Stimulated activated CD4-positive, alpha-beta T cell treated with anti-CD3 and anti-CD28 coated beads, Interleukin-1b, Interleukin-23, amount 100 ng/mL, for 24 hours (primary cell): ENCODE results near the gene PCDHA9.

Source experiments
- DNase-seq, 4 experiments: peaks; one replicate each; pipeline ENCODE4 v3.0.0-alpha.2; 2020; ENCODE audit warnings: low read depth in 4 of 4, low spot score in 1 of 4

Gene PCDHA9

DNA sequence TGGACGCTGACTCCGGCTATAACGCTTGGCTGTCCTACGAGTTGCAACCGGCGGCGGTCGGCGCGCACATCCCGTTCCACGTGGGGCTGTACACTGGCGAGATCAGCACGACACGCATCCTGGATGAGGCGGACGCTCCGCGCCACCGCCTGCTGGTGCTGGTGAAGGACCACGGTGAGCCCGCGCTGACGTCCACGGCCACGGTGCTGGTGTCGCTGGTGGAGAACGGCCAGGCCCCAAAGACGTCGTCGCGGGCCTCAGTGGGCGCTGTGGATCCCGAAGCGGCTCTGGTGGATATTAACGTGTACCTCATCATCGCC, 29.0 kb downstream of the PCDHA9 start:
- no peak for DNase-seq

DNA sequence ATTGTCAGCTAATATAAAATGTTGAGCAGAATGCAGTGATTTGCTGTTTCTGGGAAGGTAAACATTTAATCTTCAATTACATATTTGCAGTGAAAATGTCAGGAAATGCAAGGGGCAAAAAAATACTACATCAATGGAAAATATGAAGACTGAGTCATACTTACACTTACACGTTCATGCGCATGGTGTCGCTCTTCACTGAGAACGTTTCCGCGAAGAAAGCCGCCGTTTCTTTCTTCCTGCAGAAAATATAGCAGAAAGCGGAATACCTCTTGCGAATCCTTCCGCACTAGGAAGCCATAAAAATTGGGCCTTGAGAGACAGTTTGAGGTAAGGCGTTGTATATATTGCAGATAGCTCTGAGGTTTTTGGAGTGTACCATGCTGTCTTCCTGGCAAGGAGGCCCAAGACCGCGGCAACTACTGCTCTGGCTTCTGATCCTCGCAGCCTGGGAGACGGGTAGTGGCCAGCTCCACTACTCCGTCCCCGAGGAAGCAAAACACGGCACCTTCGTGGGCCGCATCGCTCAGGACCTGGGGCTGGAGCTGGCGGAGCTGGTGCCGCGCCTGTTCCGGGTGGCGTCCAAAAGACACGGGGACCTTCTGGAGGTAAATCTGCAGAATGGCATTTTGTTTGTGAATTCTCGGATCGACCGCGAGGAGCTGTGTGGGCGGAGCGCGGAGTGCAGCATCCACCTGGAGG, 33.9 kb downstream of the PCDHA9 start, which contains the start of gene PCDHA13:
TSS of gene PCDHA13 (plus strand) at position 236 of the 702 bp plus-strand sequence. CDS start at position 381, 145 bp downstream.
- DNase-seq, result no peak

DNA sequence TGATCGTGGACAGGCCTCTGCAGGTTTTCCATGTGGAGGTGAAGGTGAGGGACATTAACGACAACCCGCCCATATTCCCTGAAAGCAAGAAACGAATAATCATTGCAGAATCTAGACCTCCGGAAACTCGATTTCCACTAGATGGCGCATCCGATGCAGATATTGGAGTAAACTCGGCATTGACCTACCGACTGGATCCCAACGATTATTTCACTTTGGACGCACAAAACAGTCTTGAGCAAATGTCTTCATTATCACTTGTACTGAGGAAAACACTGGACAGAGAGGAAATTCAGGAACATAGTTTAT, 34.4 kb downstream of the PCDHA9 start:
- no peak for DNase-seq

DNA sequence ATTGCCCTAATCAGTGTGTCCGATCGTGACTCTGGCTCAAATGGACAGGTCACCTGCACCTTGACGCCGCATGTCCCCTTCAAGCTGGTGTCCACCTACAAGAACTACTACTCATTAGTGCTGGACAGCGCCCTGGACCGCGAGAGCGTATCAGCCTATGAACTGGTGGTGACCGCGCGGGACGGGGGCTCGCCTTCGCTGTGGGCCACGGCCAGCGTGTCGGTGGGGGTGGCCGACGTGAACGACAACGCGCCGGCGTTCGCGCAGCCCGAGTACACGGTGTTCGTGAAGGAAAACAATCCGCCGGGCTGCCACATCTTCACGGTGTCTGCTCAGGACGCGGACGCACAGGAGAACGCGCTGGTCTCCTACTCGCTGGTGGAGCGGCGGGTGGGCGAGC, 35.2 kb downstream of the PCDHA9 start:
- DNase-seq, result no peak

DNA sequence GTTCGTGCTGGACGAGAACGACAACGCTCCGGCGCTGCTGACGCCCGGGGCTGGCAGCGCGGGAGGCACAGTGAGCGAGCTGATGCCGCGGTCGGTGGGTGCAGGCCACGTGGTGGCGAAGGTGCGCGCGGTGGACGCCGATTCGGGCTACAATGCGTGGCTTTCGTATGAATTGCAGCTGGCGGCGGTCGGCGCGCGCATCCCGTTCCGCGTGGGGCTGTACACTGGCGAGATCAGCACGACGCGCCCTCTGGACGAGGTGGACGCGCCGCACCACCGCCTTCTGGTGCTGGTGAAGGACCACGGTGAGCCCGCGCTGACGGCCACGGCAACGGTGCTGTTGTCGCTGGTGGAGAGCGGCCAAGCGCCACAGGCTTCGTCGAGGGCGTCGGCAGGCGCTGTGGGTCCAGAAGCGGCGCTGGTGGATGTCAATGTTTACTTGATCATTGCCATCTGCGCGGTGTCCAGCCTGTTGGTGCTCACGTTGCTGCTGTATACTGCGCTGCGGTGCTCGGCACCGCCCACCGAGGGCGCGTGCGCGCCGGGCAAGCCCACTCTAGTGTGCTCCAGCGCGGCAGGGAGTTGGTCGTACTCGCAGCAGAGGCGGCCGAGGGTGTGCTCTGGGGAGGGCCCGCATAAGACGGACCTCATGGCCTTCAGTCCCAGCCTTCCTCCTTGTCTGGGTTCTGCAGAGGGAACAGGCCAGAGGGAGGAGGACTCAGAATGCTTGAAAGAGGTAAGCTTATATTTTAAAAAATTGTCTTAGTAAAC, 35.9 kb downstream of the PCDHA9 start:
- DNase-seq, result no peak
